Heart right ventricle (tissue), 16 donors: Measurements from ENCODE around the gene BMPER. TPM values are rescaled to one million over a fixed set of nuclear protein-coding genes. Genes with fewer than 3 reads are reported as not detected.

Experiments used
- ATAC-seq, 8 donors: fragments of 200-7000 bp; cut with Tn5 transposase; one replicate each; pipeline ENCODE4 v1.9.1; 2020; ENCODE audit warnings: mild to moderate bottlenecking in 8 of 8, moderate library complexity in 8 of 8, moderate number of reproducible peaks in 1 of 8
- DNase-seq, 2 donors: peaks; one replicate each; pipeline ENCODE4 v3.0.0-alpha.2; 2020
- H3K27ac ChIP-seq, 10 donors: fragments of 200-600 bp; sonication (generic) in 2 of 10; one replicate each; pipeline versions ENCODE4 v1.5.0 to v1.8.0; 2020 to 2022; ENCODE audit warnings: mild to moderate bottlenecking in 3 of 10
- H3K27me3 ChIP-seq, 7 donors: fragments of 200-600 bp; one replicate each; pipeline ENCODE4 v1.8.0; 2021 to 2022; ENCODE audit warnings: mild to moderate bottlenecking in 2 of 7
- H3K36me3 ChIP-seq, 9 donors: fragments of 200-600 bp; sonication (generic) in 1 of 9; one replicate each; pipeline versions ENCODE4 v1.5.0 to v1.8.0; 2020 to 2022; ENCODE audit warnings: mild to moderate bottlenecking in 2 of 9
- H3K4me1 ChIP-seq, 9 donors: fragments of 200-600 bp; sonication (generic) in 1 of 9; one replicate each; pipeline versions ENCODE4 v1.5.0 to v1.8.0; 2020 to 2022; ENCODE audit warnings: mild to moderate bottlenecking in 4 of 9
- H3K4me3 ChIP-seq, 10 donors: fragments of 200-600 bp; sonication (generic) in 2 of 10; one replicate each; pipeline versions ENCODE4 v1.5.0 to v1.8.0; 2020 to 2022; ENCODE audit warnings: mild to moderate bottlenecking in 7 of 10, moderate library complexity in 2 of 10
- H3K9me3 ChIP-seq, 11 donors: fragments of 200-600 bp in 10 of 11; sonication (generic) in 2 of 11; one replicate each; pipeline versions ENCODE4 v1.5.0 to v1.8.0; 2013 to 2022; ENCODE audit warnings: mild to moderate bottlenecking in 2 of 11, control low read depth in 1 of 11, moderate library complexity in 1 of 11
- WGBS, 2 donors: extraction: QIAGEN DNeasy Blood & Tissue Kit; methylation state at CpG; one replicate each; pipeline ENCODE4 v1.1.7; 2013; ENCODE audit warnings: inconsistent platforms in 1 of 2; 5-methylcytosine and 5-hydroxymethylcytosine counted together
- intact Hi-C, 10 donors: fragments of 100-400 bp; cut with DNase I; formaldehyde crosslinking; loops; one replicate each; pipeline versions ENCODE4 v1.11.1 to v1.14.2; 2022
- polyA plus RNA-seq, 2 donors: library from polyadenylated mRNA; stranded (reverse); fragments of 200-250 nt; gene quantifications; one replicate each; pipeline ENCODE4 v1.2.3, GENCODE V29; 2013
- total RNA-seq, 10 donors: library from RNA; stranded (reverse); fragmentation: NEBNext Ultra II Directional in 3 of 10; extraction: Animal tissue kit (Norgen Biotek cat#: 25700) in 3 of 10; gene quantifications; one replicate each; pipeline versions ENCODE4 v1.2.1 to v1.2.4, GENCODE V29; 2021 to 2023
- TF ChIP-seq, protein P1 (sequence below), 9 donors: fragments of 200-600 bp; sonication (generic) in 2 of 9; IDR thresholded peaks; one replicate each; pipeline versions ENCODE4 v1.5.0 to v1.8.0; 2021 to 2022; ENCODE audit warnings: antibody characterized with exemption in 9 of 9, mild to moderate bottlenecking in 5 of 9, moderate library complexity in 1 of 9
- donor health status: Arrhythmogenic right ventricular cardiomyopathy.
- donor health status: ischemic (EF 13 %, LVEDD 7.1; RV severe dilation, severe dysfunction).
- donor health status: healthy with polysubstance abuse.
- donor health status: DM: no; HTN: yes; CAD: no.
- donor health status: DM: no; HTN: no; CAD: no.
- donor health status: ischemic (EF 25% LVEDD 6.9; RV normal size, moderate dysfunction).
- donor health status: ischemic (EF 25% LVEDD 5.7; RV mildly dilated, moderate dysfunction).
- donor health status: healthy.
- donor health status: DM: yes; HTN: yes; CAD: no.
- donor health status: Ischemic cardiomyopathy.
- donor health status: ischemic (EF 35%, LVEDD 5.7; RV mildly dilated, moderate dysfunction).
- donor health status: nonischemic (EF 11% LVEDD 7.7; RV severe dilation, severe dysfunction).
- donor health status: DM: yes; HTN: yes; CAD: no.
- donor health status: PGD.
- donor health status: ischemic (EF 29% LVEDD 5.4; RV normal size, mild dysfunction).
- donor health status: nonischemic (EF 23%, LVEDD 6.1; RV moderate dilation, normal function).

Gene BMPER
- total and polyA plus RNA-seq, 12 donors = 0.70 to 3.9 (median 1.5) TPM

DNA sequence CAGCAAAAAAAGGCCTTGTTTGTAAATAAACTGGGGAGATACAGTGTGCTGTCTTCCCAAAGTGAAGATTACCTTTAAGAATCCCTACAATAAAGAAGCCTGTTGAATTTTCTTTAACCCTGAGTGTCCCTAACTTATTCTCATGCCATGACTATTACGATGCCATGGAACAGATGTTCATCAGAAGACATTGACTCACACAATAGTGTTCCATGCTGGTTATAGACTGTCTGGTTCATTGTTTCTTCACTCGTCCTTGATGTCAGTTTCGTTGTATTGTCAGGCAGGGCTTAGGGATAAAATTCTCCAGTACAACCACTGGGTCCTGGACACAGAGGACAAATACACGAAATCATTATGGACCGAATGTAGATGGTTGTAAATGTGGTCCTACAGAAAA is 36.2 kb upstream of the BMPER start:
- Histone ChIP-seq H3K4me3 (no peak overlapping the region), H3K36me3 (no peaks in the 10 kb centered on the region), H3K9me3 (no peaks in the 10 kb centered on the region), H3K4me1 (no peaks in the 10 kb centered on the region), H3K27ac (no peak overlapping the region), H3K27me3 (no peaks in the 10 kb centered on the region)
- no peak for DNase-seq
- ATAC-seq = no peak
- 91 to 94% methylated on average over 5 of the region's 5 CpGs for WGBS, 2 donors
- intact Hi-C loops = no loop called here
- TF ChIP-seq, protein P1, sequence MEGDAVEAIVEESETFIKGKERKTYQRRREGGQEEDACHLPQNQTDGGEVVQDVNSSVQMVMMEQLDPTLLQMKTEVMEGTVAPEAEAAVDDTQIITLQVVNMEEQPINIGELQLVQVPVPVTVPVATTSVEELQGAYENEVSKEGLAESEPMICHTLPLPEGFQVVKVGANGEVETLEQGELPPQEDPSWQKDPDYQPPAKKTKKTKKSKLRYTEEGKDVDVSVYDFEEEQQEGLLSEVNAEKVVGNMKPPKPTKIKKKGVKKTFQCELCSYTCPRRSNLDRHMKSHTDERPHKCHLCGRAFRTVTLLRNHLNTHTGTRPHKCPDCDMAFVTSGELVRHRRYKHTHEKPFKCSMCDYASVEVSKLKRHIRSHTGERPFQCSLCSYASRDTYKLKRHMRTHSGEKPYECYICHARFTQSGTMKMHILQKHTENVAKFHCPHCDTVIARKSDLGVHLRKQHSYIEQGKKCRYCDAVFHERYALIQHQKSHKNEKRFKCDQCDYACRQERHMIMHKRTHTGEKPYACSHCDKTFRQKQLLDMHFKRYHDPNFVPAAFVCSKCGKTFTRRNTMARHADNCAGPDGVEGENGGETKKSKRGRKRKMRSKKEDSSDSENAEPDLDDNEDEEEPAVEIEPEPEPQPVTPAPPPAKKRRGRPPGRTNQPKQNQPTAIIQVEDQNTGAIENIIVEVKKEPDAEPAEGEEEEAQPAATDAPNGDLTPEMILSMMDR (IDR thresholded peaks at IDR 0.05) = no peak

DNA sequence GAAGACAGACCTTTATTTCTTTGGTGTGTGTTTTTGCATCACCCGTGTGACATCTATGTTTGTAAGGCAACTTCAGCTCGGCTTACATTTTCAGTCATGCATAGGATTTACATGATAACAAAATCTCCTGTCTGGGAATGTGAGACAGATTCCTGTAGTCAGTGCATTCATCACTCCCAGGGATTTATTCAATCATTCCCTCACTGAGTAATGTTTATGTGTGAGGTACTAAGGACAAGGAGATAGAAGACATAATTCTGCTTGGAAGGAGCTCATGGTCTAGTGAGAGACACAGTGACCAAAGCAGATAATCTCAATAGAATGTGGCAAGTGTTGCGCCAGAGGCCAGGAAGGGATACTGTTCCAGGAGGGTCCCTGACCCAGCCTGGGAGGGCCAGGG is 35.2 kb upstream of the BMPER start:
- Histone ChIP-seq H3K4me3 (no peak overlapping the region), H3K36me3 (no peaks in the 10 kb centered on the region), H3K27me3 (no peaks in the 10 kb centered on the region), H3K9me3 (no peaks in the 10 kb centered on the region), H3K27ac (no peak overlapping the region), H3K4me1 (peaks cover 0 to 3% (median 0%) of the 10 kb centered on the region in 9 donors)
- 83 to 88% methylated on average over 3 of the region's 3 CpGs for WGBS, 2 donors
- no peak for ATAC-seq
- DNase-seq = no peak
- TF ChIP-seq, protein P1 (IDR thresholded peaks at IDR 0.05) = no peak
- intact Hi-C loops = no loop called here

DNA sequence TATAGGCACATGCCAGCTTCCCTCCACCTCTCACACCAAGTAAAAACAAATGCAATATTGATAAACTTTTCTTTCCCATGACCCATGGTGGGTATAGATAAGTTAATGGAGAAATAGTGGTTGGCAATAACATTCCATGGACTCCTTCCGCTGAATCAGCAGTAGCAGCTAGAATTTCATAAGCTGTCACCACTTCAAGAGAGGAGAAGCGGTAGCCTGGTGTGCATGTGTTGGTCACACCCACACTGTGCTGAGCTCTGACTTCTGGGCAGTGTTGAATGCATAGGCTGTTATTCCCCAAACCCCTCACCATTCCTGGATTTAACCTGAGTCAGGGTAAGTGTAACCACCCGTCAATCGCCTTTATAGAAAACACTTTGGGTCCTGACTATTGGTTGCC is 32.5 kb upstream of the BMPER start:
- peak in 4 of 8 donors; percentile 52 to 80 (median 54) for ATAC-seq
- WGBS, 2 donors = 39 to 52% methylated on average over 4 of the region's 4 CpGs
- H3K36me3 ChIP-seq = no peaks in the 10 kb centered on the region
- TF ChIP-seq, protein P1 (IDR thresholded peaks at IDR 0.05) = no peak
- H3K4me1 ChIP-seq = peaks cover 0 to 23% (median 0%) of the 10 kb centered on the region in 9 donors
- no peak for DNase-seq
- intact Hi-C loops = no loop called here
- H3K27ac ChIP-seq = no peak overlapping the region
- no peak overlapping the region for H3K4me3 ChIP-seq
- H3K9me3 ChIP-seq = no peaks in the 10 kb centered on the region
- H3K27me3 ChIP-seq = no peaks in the 10 kb centered on the region

DNA sequence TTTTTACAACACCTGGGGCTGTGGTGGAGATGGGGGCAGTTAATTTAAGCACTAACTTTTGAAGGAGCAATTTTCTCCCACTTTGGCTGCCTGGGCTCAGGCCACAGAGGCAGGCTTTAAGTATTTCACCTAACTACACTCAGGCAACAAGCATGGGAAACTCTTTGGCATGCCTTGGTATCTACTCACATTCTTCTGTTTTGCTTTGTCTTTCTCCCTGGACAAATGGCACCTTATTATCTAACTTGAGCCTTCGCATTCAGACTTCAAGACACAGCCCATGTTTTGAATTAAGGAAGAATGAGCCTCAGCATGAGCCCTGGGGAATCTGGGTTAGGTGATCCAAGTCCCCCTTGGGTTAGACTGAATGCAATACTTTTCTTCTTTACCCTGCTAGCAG is 31.8 kb upstream of the BMPER start:
- WGBS, 2 donors = 91 to 96% methylated on average over 1 of the region's 1 CpG
- TF ChIP-seq, protein P1 (IDR thresholded peaks at IDR 0.05) = no peak
- ATAC-seq = no peak
- no peaks in the 10 kb centered on the region for H3K36me3 ChIP-seq
- H3K9me3 ChIP-seq = no peaks in the 10 kb centered on the region
- peaks cover 0 to 23% (median 0%) of the 10 kb centered on the region in 9 donors for H3K4me1 ChIP-seq
- DNase-seq = no peak
- no peaks in the 10 kb centered on the region for H3K27me3 ChIP-seq
- H3K27ac ChIP-seq = no peak overlapping the region
- intact Hi-C loops = no loop called here
- no peak overlapping the region for H3K4me3 ChIP-seq
